ENCODE data around the gene FITM1.

Gene FITM1

DNA sequence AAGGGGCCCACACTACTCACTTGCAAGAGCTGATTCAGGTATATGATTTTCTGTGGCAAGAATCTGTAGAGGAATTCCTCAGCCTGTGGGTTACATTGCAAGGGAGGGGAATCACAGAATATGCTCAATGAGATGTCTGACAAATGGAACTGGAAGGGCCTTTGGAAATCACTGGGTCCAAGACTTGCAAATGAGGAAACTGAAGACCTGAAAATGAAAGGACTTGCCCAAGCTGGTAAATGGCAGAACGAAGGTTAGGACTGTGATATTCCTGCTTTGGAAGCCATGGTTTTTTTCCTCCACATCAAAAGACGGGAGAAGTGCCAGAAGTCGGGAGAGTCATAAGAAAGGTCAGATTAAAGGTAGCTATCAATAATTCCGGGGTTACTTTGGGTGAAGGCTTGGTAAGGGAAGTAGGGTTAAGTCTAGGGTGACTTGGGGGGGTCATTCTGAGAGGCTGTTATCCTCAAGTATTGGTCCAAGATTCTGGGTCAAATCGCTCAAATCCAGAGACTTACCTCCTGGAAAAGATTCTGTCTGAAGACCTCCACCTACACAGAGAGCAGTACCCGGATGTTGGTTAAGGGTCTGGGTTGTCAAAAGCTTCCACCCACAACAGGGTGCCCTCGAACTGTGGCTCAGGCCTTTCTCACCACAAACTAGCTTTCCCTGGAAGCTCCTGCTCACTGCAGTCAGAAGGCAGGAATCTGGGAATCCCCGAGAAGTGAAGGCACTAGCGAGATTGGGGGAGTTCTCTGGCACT is 15.4 kb downstream of the FITM1 start:
- H3K4me3 ChIP-seq (ENCODE audit: control insufficient read depth, low read depth, low read length), result peak overlapping the region; percentile 93
- DNase-seq (ENCODE audit: low read depth), result peak; percentile 11
- TF ChIP-seq, protein P1, sequence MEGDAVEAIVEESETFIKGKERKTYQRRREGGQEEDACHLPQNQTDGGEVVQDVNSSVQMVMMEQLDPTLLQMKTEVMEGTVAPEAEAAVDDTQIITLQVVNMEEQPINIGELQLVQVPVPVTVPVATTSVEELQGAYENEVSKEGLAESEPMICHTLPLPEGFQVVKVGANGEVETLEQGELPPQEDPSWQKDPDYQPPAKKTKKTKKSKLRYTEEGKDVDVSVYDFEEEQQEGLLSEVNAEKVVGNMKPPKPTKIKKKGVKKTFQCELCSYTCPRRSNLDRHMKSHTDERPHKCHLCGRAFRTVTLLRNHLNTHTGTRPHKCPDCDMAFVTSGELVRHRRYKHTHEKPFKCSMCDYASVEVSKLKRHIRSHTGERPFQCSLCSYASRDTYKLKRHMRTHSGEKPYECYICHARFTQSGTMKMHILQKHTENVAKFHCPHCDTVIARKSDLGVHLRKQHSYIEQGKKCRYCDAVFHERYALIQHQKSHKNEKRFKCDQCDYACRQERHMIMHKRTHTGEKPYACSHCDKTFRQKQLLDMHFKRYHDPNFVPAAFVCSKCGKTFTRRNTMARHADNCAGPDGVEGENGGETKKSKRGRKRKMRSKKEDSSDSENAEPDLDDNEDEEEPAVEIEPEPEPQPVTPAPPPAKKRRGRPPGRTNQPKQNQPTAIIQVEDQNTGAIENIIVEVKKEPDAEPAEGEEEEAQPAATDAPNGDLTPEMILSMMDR (IDR thresholded peaks at IDR 0.05; ENCODE audit: control insufficient read depth, insufficient read depth, low read depth, low read length, missing control alignments), result no peak

DNA sequence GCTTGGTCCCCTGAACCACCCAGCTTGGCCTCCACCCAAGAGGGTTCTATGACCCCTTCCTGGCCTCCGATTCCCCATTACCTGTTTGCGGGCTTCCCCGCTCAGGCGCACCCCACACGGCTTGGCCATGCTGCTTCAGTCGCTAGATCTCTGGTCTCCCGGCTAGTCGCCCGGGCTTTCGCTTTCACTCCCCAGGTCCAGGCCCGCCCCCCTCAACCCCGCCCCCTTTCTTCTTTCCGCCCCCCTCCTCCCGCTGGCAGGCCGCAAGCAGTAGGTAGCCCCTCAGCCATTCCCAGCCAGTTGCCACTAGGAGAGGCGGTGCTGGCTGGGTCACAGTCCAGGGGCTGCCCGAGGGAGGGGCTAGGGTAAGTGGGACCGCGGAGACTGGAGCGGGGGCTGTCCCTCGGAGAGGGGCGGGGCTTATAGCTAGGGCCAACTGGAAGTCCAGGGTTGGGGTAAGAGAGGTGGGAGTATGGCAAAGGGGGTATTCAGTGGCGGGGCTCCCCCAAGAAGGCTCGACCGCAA is 16.1 kb downstream of the FITM1 start, which contains the start of gene PSME2:
Gene PSME2, minus strand, starts transcription at position 158 of the 525 bp plus-strand sequence. Its CDS starts 29 bp downstream, at position 129.
- H3K4me3 ChIP-seq (ENCODE audit: control insufficient read depth, low read depth, low read length), result peak within 1 kb of the TSS; percentile 93
- DNase-seq (ENCODE audit: low read depth), result peak; percentile 84
- TF ChIP-seq, protein P1 (IDR thresholded peaks at IDR 0.05; ENCODE audit: control insufficient read depth, insufficient read depth, low read depth, low read length, missing control alignments), result no peak

DNA sequence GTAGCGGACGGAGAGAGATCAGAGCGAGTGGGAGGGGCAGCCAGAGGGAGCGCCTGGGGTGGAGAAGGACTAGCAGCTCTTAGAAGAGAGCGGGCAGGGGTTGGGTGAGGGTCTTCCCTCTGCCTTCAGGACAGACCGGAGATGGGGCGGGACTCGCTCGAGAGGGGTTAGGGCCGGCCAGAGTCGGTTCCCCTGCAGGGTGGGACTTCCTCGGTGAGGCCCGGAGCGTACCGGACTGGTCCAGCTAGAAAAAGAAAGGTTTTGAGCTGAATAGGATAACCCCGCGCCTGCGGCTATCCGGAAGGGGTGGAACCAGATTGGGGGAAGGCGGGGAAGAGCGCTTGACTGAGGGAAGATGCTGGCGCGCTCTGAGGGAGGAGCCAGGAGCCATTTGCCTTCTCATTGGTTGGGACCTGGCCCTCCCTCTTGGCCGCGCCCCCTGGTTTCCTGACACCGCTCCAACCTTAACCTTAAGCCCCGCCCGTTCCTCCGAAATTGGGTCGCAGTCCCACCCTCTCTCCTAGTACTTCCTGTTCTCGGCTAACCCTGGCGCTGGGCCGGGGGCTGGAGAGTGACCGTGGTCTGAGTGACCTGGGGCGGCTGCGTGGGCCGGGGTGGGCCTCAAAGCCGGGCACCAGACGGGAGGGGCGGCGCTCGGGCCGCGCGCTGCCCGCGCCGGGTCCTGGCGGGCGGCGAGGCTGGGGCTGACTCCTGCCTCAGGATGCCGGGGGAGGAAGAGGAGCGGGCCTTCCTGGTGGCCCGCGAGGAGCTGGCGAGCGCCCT is 16.7 kb downstream of the FITM1 start, which contains the start of gene RNF31:
Gene RNF31, plus strand, starts transcription at position 521 of the 783 bp plus-strand sequence. Its CDS starts 201 bp downstream, at position 722.
- H3K4me3 ChIP-seq (ENCODE audit: control insufficient read depth, low read depth, low read length), result peak within 1 kb of the TSS; percentile 93
- TF ChIP-seq, protein P1 (IDR thresholded peaks at IDR 0.05; ENCODE audit: control insufficient read depth, insufficient read depth, low read depth, low read length, missing control alignments), result no peak
- DNase-seq (ENCODE audit: low read depth), result peak; percentile 93

DNA sequence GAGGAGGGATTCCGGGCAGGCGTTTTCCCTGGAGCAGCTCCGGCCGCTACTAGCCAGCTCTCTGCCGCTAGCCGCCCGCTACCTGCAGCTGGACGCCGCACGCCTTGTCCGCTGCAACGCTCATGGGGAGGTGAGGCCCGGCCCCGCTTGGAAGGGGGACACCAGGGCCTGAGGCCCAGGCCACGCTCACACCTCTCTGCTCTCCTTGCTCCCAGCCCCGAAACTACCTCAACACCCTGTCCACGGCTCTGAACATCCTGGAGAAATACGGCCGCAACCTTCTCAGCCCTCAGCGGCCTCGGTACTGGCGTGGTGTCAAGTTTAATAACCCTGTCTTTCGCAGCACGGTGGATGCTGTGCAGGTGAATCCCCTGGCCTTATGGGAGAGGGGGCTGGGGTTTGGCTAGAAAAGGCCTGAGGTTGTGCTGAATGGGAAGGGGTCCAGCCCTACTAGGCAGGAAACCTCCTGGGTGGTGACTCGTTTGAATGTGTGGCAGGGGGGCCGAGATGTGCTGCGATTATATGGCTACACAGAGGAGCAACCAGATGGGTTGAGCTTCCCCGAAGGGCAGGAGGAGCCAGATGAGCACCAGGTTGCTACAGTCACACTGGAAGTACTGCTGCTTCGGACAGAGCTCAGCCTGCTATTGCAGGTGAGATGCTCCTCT is 17.4 kb downstream of the FITM1 start:
- TF ChIP-seq, protein P1 (IDR thresholded peaks at IDR 0.05; ENCODE audit: control insufficient read depth, insufficient read depth, low read depth, low read length, missing control alignments), result no peak
- no peak for DNase-seq (ENCODE audit: low read depth)
- H3K4me3 ChIP-seq (ENCODE audit: control insufficient read depth, low read depth, low read length), result peak overlapping the region; percentile 93

DNA sequence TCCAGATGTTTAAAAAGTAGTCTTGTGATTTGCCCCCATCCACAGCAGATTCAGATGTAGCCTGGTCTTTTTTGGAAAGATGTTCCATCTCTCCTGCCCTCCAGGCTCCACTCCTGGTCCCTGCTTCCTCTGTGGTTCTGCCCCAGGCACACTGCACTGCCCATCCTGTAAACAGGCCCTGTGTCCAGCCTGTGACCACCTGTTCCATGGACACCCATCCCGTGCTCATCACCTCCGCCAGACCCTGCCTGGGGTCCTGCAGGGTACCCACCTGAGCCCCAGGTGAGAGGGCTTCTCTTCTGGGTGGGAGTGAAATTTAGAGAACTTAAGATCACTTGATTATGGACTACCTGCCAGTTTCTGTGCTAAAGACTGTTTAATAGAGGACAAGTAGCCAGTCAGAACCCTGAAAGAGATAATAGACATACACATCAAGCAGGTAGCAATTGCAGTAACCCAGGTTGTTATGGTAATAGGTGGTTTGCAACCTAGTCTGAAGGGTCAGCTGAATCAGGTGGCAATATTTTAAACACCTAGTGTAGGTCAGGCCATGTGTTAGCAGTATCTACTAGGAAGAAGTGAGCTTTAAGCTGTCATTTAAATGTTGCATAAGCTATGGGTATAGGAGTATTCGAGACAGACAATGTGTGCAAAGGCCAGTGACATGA is 19.0 kb downstream of the FITM1 start:
- TF ChIP-seq, protein P1 (IDR thresholded peaks at IDR 0.05; ENCODE audit: control insufficient read depth, insufficient read depth, low read depth, low read length, missing control alignments), result no peak
- no peak overlapping the region for H3K4me3 ChIP-seq (ENCODE audit: control insufficient read depth, low read depth, low read length)
- no peak for DNase-seq (ENCODE audit: low read depth)
